GM18867 (cell line): ENCODE measurements around the gene LMF1.

Source experiments
- ATAC-seq: cut with Tn5 transposase; IDR thresholded peaks from one replicate; pipeline ENCODE4 v1.9.1; 2021; ENCODE audit warnings: mild to moderate bottlenecking, moderate library complexity; ENCODE audit not compliant: unreplicated experiment

LMF1 gene

GRCh38 chr16:1003391-1004347 lies 32.9 kb upstream of the LMF1 start:
- ATAC-seq = no peak

DNA sequence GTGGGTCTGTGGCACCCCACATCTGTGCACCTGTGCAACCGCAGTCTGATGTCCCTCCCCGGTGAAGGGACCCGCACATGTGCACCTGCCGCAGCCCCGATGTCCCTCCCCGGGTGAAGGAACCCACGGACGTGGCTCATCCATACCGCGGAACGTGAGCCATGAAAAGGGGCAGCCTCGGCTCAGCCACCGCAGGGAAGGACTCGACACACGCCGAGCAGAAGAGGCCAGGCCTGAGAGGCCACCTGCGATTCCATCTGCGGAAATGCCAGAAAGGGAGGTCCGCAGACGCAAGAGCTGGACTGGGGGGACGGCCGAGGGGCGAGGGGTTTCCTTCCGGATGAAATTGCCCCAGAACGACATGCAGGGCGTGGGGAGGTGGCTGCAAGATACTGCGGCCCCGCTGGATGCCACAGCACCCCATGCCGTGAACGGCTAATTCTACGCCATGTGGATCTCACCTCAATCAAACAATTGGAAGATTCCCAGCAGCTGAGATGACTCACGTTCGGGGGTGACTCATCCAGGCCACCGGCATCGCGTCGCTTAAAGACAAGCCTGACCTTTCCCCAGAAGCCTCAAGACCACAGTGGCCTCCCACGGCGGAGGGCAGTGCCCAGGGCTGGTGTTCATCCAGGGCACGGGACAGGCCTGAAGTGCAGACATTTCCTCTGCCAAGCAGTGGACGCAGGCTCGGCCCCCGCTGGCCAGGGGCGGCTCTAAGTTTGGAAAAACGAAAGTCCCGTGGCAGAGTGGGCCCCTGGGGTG lies 31.8 kb upstream of the LMF1 start:
- ATAC-seq = no peak

GRCh38 chr16:1001096-1001495 lies 30.3 kb upstream of the LMF1 start:
- no peak for ATAC-seq

DNA sequence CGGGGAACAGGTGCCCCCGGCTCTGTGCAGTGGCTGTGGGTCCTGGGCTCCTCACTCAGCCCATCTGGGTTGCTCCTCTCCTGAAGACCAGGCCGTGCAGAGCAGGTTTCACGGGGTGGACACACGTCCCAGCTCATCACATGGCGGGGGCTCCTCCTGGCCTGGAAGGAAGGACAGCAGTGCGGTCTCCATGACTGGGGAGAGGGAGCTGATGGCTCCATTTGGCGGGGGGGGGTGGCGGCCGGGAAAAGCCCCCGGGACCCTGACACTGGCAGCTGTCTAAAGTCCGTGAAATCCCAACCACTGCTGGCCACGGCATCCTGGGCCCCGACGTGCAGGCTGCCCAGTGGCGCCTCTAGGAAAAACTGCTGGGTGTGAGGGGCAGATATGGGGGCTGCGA lies 29.8 kb upstream of the LMF1 start:
- no peak for ATAC-seq

GRCh38 chr16:999677-1000076 lies 28.9 kb upstream of the LMF1 start:
- ATAC-seq = no peak

DNA sequence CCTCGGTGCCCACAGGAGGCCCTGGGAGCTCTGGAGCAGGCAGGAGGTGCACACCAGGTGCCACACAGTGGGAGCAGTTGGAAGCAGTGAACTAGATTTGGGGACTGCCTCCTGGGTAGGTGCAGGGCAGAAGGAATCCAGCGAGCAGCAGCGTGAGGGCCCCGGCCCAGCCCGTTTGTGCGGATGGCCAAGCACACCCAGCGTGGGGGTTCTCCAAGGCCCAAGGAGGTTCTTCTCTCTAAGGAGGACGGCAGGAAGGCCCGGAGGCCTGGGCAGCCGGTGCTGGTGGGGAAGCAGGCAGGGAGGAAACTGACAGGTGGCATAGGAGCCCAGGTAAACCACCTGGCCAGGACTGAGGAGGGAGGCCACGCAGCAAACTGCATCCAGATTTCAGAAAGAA lies 27.8 kb upstream of the LMF1 start:
- no peak for ATAC-seq

GRCh38 chr16:998211-998610 lies 27.4 kb upstream of the LMF1 start:
- ATAC-seq = no peak

DNA sequence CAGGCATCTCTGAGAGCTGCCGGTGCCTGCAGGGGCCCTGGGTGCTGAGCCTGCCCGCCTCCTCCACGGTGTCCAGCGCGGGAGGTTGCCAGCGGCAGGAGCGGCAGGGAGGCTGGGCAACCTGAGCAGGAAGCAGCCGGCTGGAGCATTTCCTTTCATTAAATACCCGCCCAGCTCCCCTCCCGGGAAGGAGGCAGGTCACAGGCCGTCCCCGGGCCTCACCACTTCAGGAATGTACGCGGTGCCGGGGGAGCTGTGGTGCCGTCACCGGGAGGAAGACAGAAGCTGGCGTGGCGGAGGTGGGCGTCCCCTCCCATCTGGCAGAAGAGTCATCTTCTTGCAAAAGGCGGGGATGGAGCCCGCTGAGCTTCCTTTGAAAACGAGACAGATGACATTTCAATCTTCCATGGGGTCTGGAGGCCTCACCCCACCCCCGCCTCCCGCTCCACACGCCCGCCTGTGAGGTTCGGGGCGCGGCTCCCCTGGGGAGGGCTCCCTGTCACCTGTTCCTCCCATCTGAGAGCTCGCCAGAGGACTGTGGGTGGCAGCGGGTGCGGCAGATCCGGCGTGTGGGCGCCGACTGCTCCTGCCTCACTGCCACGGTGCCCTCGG lies 26.8 kb upstream of the LMF1 start:
- ATAC-seq = no peak

DNA sequence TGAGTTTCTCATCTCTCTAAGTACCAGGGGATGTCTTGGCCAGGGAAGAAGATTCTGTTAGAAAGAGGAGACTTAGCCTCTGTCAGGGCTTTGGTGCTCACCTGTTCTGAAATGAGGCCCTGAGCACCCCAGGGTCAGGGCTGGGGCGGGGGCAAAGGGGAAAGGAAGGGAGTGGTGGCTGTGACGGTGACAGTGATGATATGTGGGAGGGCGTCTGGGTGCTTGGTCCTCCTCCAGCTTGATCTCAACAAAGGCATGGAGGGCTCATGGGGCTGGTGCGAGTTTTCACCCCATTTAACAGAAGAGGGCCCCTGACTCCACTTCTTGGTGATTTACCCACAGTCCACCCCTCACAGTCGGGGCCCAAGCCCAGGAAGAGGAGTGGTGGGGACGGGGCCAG lies 25.9 kb upstream of the LMF1 start:
- no peak for ATAC-seq

GRCh38 chr16:995783-996182 lies 25.0 kb upstream of the LMF1 start:
- no peak for ATAC-seq

- ATAC-seq = no peak
Measured at GRCh38 chr16:995087-995486, 24.3 kb upstream of the LMF1 start.

GRCh38 chr16:993731-994130 lies 22.9 kb upstream of the LMF1 start:
- ATAC-seq = no peak

DNA sequence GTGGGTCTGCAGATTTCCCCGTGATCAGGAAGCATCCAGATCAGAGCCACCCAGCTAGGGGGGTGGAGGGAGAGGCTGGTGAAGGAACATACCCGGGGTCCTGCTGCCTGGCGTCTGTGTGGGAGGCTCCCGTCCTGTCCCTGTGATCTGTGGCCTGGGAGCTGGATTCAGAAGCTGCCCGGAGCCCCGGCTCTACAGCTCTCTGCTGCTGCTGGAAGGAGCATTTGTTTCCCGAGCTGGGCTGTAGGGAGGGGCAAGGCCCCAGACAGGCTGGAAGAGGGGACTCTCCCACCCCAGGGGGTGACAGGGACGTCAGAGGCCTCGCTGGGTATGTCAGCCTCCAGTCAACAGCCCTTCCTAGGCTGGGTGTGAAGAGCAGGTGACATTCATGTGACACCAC lies 21.0 kb upstream of the LMF1 start:
- no peak for ATAC-seq

- no peak for ATAC-seq
Measured at GRCh38 chr16:991345-991744, 20.6 kb upstream of the LMF1 start.

- no peak for ATAC-seq
Measured at GRCh38 chr16:990516-991291, 19.9 kb upstream of the LMF1 start.

DNA sequence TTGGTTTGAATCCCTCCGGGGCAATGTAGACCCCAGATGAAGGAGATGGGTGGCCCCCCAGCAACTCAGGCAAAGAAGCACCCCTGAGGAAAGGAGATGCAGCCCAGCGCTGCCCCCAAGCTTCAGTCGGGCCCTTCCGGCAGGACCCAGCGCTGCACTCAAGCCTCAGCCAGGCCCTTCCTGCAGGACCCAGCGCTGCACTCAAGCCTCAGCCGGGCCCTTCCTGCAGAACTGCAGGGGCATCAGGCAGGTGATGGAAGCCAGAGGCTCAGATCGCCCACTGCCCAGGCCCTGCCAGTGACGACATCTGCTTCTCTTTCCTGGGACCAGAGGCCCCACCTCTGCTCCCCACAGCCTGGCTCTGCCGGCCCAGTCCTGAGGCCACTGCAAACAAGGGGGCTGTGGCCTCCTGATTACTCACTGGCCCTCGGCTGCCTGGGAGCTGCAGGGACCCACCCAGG lies 18.6 kb upstream of the LMF1 start:
- no peak for ATAC-seq

- no peak for ATAC-seq
Measured at GRCh38 chr16:988471-989353, 17.9 kb upstream of the LMF1 start.

DNA sequence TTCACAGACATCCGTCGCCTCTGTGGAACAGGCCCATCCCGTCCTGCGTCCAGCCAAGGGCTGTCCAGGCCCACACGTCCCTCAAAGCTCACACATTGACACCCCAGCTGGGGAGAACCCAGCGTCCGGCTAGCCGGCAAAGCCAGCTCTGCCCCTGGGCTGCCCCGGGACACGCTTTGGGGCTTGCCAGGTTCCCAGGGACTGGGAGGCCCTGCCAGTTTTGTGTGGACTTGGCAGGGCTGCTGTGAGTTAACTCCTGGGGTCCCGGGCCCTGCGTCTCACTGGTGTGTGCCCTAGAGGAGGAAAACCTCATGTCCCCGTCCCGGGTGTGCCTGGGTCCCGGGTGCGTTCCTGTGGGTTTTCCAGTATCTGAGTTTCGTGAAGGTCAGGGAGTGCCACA lies 17.1 kb upstream of the LMF1 start:
- no peak for ATAC-seq

GRCh38 chr16:986925-987582 lies 16.3 kb upstream of the LMF1 start:
- no peak for ATAC-seq
